ENCODE results near the gene GALNT17.

GALNT17 gene

DNA sequence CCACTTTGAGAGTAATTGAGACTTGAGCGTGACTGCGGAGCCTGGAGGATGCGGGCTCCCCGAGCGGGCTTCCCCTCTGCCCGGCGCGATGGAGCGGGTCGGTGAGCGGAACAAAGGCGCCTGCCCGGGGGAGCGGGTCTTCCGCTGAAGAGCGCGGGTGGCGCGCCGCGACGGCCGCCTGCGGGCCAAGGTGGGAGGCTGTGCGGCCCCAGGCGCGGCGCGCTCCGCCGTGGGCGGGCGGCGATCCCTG is at the start of gene GALNT17:
GALNT17 (plus strand) TSS at position 18 of the 250 bp plus-strand sequence.
- Histone ChIP-seq H2AFZ (ENCODE audit: low read length) (no peak within 1 kb of the TSS), H3K9me2 (replicated peaks; ENCODE audit: low read depth, low read length) (no peaks in the 10 kb centered on the region), H3K4me3 (ENCODE audit: low read length, poor library complexity, severe bottlenecking) (no peak within 1 kb of the TSS), H3K4me1 (ENCODE audit: insufficient read depth, low read length, poor library complexity, severe bottlenecking) (no peaks in the 10 kb centered on the region), H3K27me3 (ENCODE audit: insufficient read depth, low read length, poor library complexity, severe bottlenecking) (no peaks in the 10 kb centered on the region), H3K4me2 (ENCODE audit: low read depth, low read length, poor library complexity, severe bottlenecking) (no peak within 1 kb of the TSS), H3K79me2 (ENCODE audit: insufficient read depth, low read length) (no peaks in the 10 kb centered on the region), H3F3A (ENCODE audit: low read depth) (no peaks in the 10 kb centered on the region), H3K9me3 (ENCODE audit: insufficient read depth, low read depth, low read length) (peaks cover 8% of the 10 kb centered on the region; the same call in 1 of the 2 replicates), H3K36me3 (ENCODE audit: insufficient read depth, low read length) (no peaks in the 10 kb centered on the region), H4K20me1 (ENCODE audit: insufficient read depth, low read length, poor library complexity, severe bottlenecking) (no peaks in the 10 kb centered on the region), H3K9ac (ENCODE audit: low read depth, low read length, poor library complexity, severe bottlenecking) (no peak within 1 kb of the TSS)
- TF ChIP-seq EZH2phosphoT487 (IDR thresholded peaks at IDR 0.05; ENCODE audit: borderline replicate concordance), result no peak
- TF ChIP-seq, protein P1, sequence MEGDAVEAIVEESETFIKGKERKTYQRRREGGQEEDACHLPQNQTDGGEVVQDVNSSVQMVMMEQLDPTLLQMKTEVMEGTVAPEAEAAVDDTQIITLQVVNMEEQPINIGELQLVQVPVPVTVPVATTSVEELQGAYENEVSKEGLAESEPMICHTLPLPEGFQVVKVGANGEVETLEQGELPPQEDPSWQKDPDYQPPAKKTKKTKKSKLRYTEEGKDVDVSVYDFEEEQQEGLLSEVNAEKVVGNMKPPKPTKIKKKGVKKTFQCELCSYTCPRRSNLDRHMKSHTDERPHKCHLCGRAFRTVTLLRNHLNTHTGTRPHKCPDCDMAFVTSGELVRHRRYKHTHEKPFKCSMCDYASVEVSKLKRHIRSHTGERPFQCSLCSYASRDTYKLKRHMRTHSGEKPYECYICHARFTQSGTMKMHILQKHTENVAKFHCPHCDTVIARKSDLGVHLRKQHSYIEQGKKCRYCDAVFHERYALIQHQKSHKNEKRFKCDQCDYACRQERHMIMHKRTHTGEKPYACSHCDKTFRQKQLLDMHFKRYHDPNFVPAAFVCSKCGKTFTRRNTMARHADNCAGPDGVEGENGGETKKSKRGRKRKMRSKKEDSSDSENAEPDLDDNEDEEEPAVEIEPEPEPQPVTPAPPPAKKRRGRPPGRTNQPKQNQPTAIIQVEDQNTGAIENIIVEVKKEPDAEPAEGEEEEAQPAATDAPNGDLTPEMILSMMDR (conservative IDR thresholded peaks at IDR 0.05; ENCODE audit: low read length), result no peak

DNA sequence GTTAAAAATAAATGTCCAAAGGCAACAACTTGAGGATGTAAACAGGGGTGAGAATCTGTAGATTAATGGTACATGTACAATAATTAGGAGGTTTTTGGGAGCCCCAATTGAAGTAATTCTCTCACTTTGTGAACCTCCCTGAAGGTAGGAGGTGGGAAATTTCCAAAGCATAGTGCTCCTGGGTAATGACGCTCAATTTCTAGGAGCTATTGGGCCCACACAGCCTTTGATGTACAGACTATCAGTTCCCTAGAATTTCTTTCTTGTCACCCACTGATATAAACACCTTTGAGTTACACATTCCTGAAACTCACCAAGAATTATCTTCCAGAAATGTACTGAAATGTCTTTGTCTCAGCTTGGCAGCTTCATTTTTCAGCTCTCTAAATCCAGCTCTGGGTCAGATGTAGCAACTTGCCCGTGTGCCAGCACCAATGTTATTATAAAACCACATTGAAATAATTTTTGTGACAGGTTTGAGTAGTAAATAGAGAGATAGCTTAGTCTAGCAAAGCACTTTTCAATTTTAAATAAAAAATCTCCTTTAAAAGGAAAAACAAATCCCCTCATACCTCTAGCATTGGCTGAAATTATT is 36.6 kb upstream of the GALNT17 start:
- Histone ChIP-seq H3K9ac (ENCODE audit: low read depth, low read length, poor library complexity, severe bottlenecking) (no peak overlapping the region), H3K4me3 (ENCODE audit: low read length, poor library complexity, severe bottlenecking) (no peak overlapping the region), H3K4me2 (ENCODE audit: low read depth, low read length, poor library complexity, severe bottlenecking) (no peak overlapping the region), H3K27me3 (ENCODE audit: insufficient read depth, low read length, poor library complexity, severe bottlenecking) (no peaks in the 10 kb centered on the region), H3K79me2 (ENCODE audit: insufficient read depth, low read length) (no peaks in the 10 kb centered on the region), H4K20me1 (ENCODE audit: insufficient read depth, low read length, poor library complexity, severe bottlenecking) (no peaks in the 10 kb centered on the region), H3K36me3 (ENCODE audit: insufficient read depth, low read length) (no peaks in the 10 kb centered on the region), H3K9me3 (ENCODE audit: insufficient read depth, low read depth, low read length) (no peaks in the 10 kb centered on the region), H2AFZ (ENCODE audit: low read length) (no peak overlapping the region), H3K4me1 (ENCODE audit: insufficient read depth, low read length, poor library complexity, severe bottlenecking) (no peaks in the 10 kb centered on the region), H3F3A (ENCODE audit: low read depth) (no peaks in the 10 kb centered on the region), H3K9me2 (replicated peaks; ENCODE audit: low read depth, low read length) (no peaks in the 10 kb centered on the region)
- TF ChIP-seq EZH2phosphoT487 (IDR thresholded peaks at IDR 0.05; ENCODE audit: borderline replicate concordance), result no peak
- TF ChIP-seq, protein P1 (conservative IDR thresholded peaks at IDR 0.05; ENCODE audit: low read length), result no peak

DNA sequence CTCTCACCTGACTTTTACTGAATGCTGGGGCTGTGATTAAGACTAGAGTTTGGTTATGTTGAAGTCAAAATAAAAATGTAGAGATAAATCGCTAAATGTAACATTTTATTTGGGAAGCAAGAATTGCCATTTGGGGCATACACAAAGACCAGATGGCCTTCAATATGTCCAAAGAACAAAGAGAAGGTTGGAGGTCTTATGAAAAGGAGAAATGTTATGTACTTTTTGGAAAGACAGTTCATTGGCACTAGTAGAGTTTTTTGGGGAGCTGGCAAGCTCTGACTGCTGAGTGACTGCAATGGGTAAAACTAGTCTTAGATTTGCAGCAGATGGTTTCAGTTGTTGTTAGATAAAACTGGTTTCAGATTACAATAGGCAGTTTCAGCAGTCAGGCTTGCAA is 35.6 kb upstream of the GALNT17 start:
- H3K9ac ChIP-seq (ENCODE audit: low read depth, low read length, poor library complexity, severe bottlenecking), result no peak overlapping the region
- H3K4me3 ChIP-seq (ENCODE audit: low read length, poor library complexity, severe bottlenecking), result no peak overlapping the region
- H3K4me2 ChIP-seq (ENCODE audit: low read depth, low read length, poor library complexity, severe bottlenecking), result no peak overlapping the region
- no peaks in the 10 kb centered on the region for H3K36me3 ChIP-seq (ENCODE audit: insufficient read depth, low read length)
- no peaks in the 10 kb centered on the region for H3F3A ChIP-seq (ENCODE audit: low read depth)
- no peaks in the 10 kb centered on the region for H3K9me2 ChIP-seq (replicated peaks; ENCODE audit: low read depth, low read length)
- H3K4me1 ChIP-seq (ENCODE audit: insufficient read depth, low read length, poor library complexity, severe bottlenecking), result no peaks in the 10 kb centered on the region
- TF ChIP-seq, protein P1 (conservative IDR thresholded peaks at IDR 0.05; ENCODE audit: low read length), result no peak
- TF ChIP-seq EZH2phosphoT487 (IDR thresholded peaks at IDR 0.05; ENCODE audit: borderline replicate concordance), result no peak
- H2AFZ ChIP-seq (ENCODE audit: low read length), result no peak overlapping the region
- H3K79me2 ChIP-seq (ENCODE audit: insufficient read depth, low read length), result no peaks in the 10 kb centered on the region
- no peaks in the 10 kb centered on the region for H3K9me3 ChIP-seq (ENCODE audit: insufficient read depth, low read depth, low read length)
- H4K20me1 ChIP-seq (ENCODE audit: insufficient read depth, low read length, poor library complexity, severe bottlenecking), result no peaks in the 10 kb centered on the region
- H3K27me3 ChIP-seq (ENCODE audit: insufficient read depth, low read length, poor library complexity, severe bottlenecking), result no peaks in the 10 kb centered on the region

Measured in Loucy (cell line).